HCT116 (cell line): ENCODE data around the gene WDR93.

Source experiments
- EZH2 ChIP-seq: fragments of 200-600 bp; sonication (generic); IDR thresholded peaks from 2 replicates; pipeline ENCODE4 v1.6.1; 2017; ENCODE audit warnings: antibody characterized with exemption, mixed run types
- EZH2phosphoT487 ChIP-seq: fragments of 200-600 bp; IDR thresholded peaks from 2 replicates; pipeline ENCODE4 v1.6.1; 2018; ENCODE audit warnings: antibody characterized with exemption, borderline replicate concordance
- POLR2A ChIP-seq: IDR thresholded peaks from 2 replicates; pipeline ENCODE4 v1.7.0; 2011; ENCODE audit warnings: borderline replicate concordance; ENCODE audit not compliant: insufficient read depth, insufficient read length; ENCODE audit errors: extremely low read depth
- POLR2AphosphoS5 ChIP-seq: IDR thresholded peaks from 2 replicates; pipeline ENCODE4 v1.6.1; 2011; ENCODE audit warnings: mild to moderate bottlenecking, low read depth, low read length, moderate library complexity
- RAD21 ChIP-seq: IDR thresholded peaks from 2 replicates; pipeline ENCODE4 v1.6.1; 2012; ENCODE audit warnings: low read depth, mild to moderate bottlenecking
- SIN3A ChIP-seq: IDR thresholded peaks from 2 replicates; pipeline ENCODE4 v1.6.1; 2012; ENCODE audit warnings: low read depth
- SP1 ChIP-seq: IDR thresholded peaks from 2 replicates; pipeline ENCODE4 v1.6.1; 2012; ENCODE audit warnings: low read depth
- YY1 ChIP-seq: IDR thresholded peaks from 2 replicates; pipeline ENCODE4 v1.6.1; 2011; ENCODE audit warnings: low read length, low read depth, moderate library complexity, mild to moderate bottlenecking; ENCODE audit not compliant: insufficient replicate concordance; ENCODE audit errors: extremely low read depth
- ZBTB33 ChIP-seq: IDR thresholded peaks from 2 replicates; pipeline ENCODE4 v1.6.1; 2011; ENCODE audit warnings: mild to moderate bottlenecking, low read length, moderate library complexity; ENCODE audit not compliant: insufficient replicate concordance; ENCODE audit errors: extremely low read depth
- TF ChIP-seq, protein P1 (sequence below), 3 experiments: fragments of 200-600 bp in 1 of 3; sonication (generic) in 1 of 3; IDR thresholded peaks in 2 of 3; conservative IDR thresholded peaks in 1 of 3; 2 replicates each; pipeline ENCODE4 v1.5.1; 2012 to 2017; ENCODE audit warnings: low read depth in 2 of 3, low read length in 2 of 3, antibody characterized with exemption in 1 of 3, borderline replicate concordance in 1 of 3, control low read depth in 1 of 3, mild to moderate bottlenecking in 1 of 3, mixed read lengths in 1 of 3, mixed run types in 1 of 3, moderate library complexity in 1 of 3; ENCODE audit not compliant: insufficient read depth in 1 of 3
- TF ChIP-seq, protein P2 (sequence below): IDR thresholded peaks from 2 replicates; pipeline ENCODE4 v1.6.1; 2012
- TF ChIP-seq, protein P3 (sequence below): IDR thresholded peaks from 2 replicates; pipeline ENCODE4 v1.6.1; 2012

DNA sequence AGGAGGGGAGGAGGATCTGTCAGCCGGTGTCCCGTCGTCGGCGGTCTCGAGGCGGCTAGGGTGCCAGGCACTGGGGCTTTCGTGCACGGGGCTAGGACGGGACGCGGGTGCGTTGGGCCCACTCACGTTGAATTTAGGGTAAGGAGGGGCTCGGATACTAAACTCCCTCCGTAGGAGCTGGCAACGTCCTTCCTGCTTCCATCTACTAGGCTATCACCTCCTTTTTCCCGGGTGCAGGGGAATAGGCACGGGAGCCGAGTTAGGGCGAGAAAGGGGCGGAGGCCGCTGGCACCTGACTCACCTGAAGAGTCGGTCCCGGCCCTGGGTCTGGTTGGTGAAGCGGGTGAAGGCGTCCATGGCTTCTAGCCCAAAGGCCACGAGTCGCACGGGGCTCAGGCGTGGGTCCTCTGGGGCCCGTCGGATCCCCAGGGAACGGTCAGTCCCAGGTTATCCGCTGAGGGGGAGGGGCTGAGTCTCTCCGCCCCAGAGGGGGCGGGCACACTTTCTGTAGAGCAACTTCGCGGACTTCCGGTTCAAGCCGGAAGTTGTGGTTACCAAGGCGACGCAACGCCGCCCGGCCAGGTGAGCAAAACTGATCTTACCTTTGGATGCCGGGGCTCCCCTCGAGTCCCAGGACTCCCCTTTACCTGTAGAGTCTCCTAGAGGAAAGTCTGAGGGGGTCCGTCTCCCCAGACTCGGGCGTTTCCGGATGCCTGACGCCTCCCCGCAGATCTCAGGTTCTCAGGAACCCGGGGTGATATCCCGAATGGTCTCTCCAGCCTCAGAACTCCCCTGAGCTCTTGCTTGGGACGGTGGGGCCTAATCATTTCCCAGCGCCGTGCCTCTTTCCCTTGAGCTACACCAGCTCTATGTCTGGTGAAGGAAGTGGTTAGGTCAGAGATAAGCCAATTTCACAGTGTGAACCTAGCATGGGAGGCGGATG, at the start of gene WDR93, which contains the start of gene PEX11A:
- TF ChIP-seq, protein P1, sequence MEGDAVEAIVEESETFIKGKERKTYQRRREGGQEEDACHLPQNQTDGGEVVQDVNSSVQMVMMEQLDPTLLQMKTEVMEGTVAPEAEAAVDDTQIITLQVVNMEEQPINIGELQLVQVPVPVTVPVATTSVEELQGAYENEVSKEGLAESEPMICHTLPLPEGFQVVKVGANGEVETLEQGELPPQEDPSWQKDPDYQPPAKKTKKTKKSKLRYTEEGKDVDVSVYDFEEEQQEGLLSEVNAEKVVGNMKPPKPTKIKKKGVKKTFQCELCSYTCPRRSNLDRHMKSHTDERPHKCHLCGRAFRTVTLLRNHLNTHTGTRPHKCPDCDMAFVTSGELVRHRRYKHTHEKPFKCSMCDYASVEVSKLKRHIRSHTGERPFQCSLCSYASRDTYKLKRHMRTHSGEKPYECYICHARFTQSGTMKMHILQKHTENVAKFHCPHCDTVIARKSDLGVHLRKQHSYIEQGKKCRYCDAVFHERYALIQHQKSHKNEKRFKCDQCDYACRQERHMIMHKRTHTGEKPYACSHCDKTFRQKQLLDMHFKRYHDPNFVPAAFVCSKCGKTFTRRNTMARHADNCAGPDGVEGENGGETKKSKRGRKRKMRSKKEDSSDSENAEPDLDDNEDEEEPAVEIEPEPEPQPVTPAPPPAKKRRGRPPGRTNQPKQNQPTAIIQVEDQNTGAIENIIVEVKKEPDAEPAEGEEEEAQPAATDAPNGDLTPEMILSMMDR (IDR thresholded peaks at IDR 0.05 in 2 of 3, conservative IDR thresholded peaks at IDR 0.05 in 1 of 3; ENCODE audit: borderline replicate concordance in 1 of 3, insufficient read depth in 1 of 3, low read depth in 2 of 3, low read length in 2 of 3), result no peak
- TF ChIP-seq YY1 (peak; percentile 26), POLR2AphosphoS5 (peak; percentile 88), POLR2A (peak; percentile 30), SIN3A (peak; percentile 1; the same call in 1 of the 2 replicates), SP1 (no peak), ZBTB33 (no peak), EZH2phosphoT487 (no peak), EZH2 (no peak), RAD21 (no peak)
- TF ChIP-seq, protein P2, sequence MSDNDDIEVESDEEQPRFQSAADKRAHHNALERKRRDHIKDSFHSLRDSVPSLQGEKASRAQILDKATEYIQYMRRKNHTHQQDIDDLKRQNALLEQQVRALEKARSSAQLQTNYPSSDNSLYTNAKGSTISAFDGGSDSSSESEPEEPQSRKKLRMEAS, result 0 out of 2 replicates have a peak, but pooled peaks have one; percentile 34
- TF ChIP-seq, protein P3, sequence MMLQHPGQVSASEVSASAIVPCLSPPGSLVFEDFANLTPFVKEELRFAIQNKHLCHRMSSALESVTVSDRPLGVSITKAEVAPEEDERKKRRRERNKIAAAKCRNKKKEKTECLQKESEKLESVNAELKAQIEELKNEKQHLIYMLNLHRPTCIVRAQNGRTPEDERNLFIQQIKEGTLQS, result no peak
